ENCODE measurements around the gene CNKSR3.

CNKSR3 gene

GRCh38 chr6:154500769-154501577 is 9.5 kb downstream of the CNKSR3 start:
- DNase-seq = no peak

DNA sequence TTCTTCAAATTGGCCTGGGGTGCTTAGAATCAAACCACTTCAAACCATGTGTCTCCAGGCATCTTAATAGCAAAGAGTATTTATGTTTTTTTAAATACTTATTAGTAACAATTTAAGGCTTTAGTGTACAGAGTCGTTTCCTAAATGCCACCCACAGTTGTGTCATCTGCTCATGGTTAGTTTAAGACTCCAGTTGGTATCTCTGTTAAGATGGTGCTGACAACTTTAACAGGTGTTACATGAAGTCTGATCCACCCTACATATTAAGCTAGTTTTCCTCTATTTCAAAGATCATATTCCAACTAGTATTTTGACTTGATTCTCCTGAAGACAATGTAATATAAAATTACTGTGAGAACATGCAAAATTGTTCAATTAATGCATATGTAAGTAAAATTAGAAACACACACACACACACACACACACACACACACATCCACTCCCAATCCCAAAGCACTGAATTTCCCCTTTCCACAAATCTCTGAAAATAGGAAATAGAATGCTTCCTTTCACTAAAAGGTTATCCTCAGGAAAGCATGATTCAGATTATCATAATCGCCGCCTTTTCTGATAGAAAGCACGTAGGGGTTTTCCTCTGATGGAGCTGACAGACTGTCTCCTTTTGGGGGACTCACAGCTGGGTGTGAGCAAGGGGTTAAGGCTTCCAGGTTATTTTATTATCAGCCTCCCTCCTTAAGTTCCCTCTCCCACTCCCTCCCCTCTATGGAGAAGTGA is 10.5 kb downstream of the CNKSR3 start:
- DNase-seq = no peak

DNA sequence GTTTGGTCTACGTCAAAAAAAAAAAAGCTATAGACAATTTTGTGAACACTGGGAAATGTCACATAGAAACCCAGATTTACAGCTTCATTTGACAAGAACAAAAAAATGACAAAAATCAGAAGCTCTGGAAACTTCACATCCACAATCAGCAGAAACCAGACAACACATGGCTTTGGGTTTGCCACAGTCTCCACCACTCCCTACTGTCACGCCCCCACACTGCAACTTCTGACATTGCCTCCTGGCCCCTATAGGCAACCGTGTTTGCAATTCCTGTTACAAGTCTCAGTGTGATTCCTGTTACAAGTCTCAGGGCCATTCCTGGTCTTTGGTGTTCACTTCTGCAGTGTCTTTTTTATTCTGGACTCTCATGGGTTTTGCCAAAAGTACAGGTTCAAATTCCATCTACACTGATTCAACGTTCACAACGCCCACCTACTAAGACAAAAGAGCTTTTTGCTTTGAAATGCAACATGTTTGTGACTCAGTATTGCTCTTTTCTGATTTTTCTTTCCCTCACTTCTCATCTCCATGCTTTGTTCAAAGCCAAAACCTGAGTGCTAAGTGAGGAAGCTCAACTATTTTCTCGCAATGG is 12.0 kb downstream of the CNKSR3 start:
- DNase-seq = no peak

DNA sequence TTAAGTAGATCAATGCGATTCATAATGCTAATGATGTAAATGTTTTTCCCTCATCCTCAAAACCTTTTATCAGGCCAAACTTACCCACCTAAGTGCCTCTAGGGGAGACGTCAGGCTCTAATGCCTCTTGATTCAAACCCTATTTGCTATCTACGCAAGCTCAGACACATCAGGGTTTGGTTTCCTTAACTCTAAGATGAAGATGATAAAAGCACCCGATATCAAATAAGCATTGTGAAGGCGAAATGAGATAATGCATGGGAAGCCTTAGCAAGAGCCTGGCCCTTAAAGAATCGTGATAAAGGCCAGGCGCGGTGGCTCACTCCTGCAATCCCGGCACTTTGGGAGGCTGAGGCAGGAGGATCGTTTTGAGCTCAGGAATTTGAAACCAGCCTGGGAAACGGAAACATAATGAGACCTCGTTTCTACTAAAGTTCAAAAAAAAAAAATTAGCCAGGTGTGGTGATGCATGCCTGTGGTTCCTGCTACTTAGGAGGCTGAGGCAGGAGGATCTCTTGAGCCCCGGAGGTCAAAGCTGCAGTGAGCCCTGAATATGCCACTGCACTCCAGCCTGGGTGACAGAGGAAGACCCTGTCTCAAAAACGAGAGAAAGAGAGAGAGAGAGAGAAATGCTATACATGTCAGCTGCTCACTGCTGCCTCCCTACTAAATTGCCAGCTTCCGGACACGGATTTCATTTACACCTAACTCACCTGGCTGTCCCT is 13.5 kb downstream of the CNKSR3 start:
- no peak for DNase-seq

- DNase-seq = no peak
Observed at GRCh38 chr6:154496186-154496585, 14.3 kb downstream of the CNKSR3 start.

DNA sequence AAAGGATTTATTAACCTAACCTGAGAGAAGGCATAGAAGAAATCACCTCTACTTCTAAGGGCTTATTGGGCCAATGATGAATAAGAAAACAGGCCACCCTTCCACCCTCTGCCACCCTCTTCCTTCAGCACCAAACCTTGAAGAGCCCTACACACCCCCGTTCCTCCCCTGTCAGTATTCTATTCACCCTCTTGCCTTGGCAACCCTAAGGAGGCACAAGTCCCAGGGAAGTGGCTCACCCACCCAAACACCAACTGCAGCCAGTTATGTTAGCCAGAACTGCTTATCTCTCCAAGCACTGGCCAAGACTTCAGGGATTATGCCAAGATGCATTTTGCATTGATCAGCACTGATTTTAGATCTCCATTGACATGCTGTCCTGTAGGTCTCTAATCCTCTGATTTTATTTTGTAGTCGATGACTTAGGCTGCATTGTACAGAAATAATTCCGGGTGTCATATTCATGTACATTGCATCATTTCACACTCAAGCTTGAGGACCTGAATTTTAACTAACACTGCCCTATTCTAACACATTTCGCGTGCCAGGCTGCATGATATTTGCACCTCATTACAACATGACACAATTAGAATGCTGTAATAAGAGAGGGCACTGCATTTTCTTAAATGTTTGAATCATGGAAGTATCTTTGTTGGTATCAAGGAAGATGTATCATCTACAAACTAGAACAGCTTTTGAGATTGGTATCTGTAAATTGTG is 15.7 kb downstream of the CNKSR3 start:
- DNase-seq = no peak

- DNase-seq = no peak
Observed at GRCh38 chr6:154491567-154492470, 18.7 kb downstream of the CNKSR3 start.

DNA sequence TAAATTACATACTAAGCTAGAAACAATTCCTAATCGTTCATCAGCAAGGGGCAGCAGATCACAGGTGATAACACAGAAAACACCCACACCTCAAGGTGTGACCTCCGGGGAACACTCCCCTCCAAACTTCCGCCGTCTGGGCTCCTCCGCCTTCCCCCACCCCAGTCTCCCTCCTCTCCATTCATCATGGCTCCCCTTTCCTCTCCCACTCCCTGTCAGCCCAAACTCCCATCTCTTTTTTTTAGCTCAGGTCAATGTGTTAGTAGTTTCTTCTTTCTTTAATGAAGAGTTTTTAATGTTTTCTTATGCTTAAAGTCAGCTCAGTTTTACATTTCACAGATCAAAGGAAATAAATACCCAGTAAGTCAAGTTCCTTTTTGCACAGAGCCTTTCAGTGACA is 20.7 kb downstream of the CNKSR3 start:
- no peak for DNase-seq

GRCh38 chr6:154488802-154489437 is 21.6 kb downstream of the CNKSR3 start:
- DNase-seq = peak; percentile 53

- no peak for DNase-seq
Observed at GRCh38 chr6:154488248-154488593, 22.3 kb downstream of the CNKSR3 start.

DNA sequence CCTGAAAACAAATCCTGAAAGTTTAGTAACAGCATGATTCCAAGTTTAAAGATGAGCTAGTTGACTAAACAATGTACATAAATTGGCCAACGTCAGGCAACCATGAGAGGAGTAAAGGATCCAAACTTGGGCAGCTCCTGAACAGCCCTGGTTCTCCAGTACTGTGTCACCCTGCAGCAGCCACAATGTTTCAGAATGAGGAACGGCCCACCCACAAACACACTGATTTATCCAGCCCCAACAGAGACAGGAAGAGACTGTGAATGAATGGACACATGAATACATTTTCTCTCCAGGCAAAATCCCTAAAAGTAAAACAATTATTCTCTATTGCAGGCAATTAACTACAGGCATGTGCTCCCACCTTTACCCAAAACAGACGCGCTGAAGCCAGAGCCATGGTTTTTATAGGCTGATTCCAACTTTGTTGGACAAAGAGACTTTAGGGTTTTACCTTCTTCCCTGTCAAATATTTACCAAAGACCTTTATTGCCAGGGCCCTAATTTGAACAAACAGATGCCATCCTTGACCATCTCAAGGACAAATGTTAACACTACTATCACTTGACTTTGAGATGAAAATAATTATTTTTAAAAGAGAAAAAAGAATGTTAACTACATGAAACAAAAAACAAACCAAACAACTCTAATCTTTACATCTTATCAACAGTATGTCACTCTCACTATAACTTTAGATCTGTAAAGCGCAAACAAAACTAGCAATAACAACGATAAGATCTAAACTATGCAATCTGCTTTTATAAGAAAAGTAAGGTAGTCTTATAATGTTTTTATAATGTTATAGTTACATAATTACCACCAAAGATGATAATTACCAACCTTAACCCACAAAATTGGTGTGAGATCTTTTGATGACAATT is 22.9 kb downstream of the CNKSR3 start:
- DNase-seq = no peak

DNA sequence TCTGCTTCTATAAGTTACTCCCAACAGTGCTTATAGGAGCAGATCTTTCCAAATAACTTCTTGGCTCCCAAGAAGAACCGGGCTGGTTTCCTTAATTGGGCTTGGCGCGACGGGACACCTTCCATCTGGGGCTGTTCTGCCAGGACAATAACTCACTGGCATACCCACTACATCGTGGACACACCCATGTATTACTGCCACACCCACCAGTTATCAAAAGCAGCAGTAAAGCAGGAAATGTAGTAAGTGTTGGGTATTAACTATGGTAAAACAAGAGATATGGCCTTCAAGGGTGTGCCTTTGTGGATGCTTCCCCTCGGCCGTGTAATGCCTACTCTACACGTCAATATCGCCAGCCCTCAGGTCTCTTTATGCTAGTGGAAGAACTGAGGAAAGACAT is 24.7 kb downstream of the CNKSR3 start:
- DNase-seq = no peak

- DNase-seq = no peak
Observed at GRCh38 chr6:154484942-154485341, 25.5 kb downstream of the CNKSR3 start.

GRCh38 chr6:154482858-154483257 is 27.6 kb downstream of the CNKSR3 start:
- no peak for DNase-seq

- DNase-seq = no peak
Observed at GRCh38 chr6:154481521-154482013, 28.9 kb downstream of the CNKSR3 start.

GRCh38 chr6:154479771-154480639 is 30.5 kb downstream of the CNKSR3 start:
- DNase-seq = no peak

GRCh38 chr6:154479351-154479769 is 31.1 kb downstream of the CNKSR3 start:
- peak; percentile 33 for DNase-seq

DNA sequence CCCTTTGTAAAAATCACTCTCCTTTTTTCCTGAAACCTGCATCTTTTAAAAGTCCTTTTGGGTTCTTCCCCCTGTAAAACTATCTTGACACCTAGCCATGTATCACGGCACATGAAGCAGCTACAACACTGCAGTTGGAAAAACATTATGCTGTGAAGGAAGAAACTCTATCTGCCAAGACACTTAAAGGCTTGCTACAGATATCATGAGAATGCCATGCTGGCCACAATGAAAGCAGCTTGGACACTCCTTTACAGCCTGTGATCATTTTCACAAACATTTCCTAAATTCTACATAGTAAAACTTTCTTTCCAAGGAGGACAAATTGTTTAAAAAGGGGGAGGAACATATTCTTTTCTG is 31.8 kb downstream of the CNKSR3 start:
- DNase-seq = no peak
